Measurements from ENCODE around the gene KIRREL3.

Gene KIRREL3

GRCh38 chr11:126530416-126530815 is 470.2 kb downstream of the KIRREL3 start:
- no peak for DNase-seq (ENCODE audit: low spot score)

DNA sequence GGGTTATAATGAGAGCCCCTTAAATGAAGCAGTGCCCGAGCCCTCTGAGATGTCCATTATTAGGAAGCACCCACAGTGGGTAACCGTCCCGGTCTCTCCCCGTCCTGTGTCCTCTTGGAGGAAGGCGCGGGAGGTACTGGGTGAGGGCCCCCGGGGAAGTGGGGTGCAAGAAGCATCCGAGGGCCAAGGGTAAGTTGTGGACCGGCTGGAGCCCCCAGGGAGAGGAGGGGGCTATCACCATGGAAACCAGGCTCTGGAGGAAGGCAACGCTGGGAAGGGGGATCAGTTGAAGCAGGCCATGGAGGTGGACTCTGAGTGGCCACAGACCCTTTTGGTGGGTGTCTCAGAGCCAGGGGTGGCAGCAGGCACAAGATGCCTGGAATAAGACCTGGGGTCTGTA is 471.5 kb downstream of the KIRREL3 start:
- no peak for DNase-seq (ENCODE audit: low spot score)

DNA sequence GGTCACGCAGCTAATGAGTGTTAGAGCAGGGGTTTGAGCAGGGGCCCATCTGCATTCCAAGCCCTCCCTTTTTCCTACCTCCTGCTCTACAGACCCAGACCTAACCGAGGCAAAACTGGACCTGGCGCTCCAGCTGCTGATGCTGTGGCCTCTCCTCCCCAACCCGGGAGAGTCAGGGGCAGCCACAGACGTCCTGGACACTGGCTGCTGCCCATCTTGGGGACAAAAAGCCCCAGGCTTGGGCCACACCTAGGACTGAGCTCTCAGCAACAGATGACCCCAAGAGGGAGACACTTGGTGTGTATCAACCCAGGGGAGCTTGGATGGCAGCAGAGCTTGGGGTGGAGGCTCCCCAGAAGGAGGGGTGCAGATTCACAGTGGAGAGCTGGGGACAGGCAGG is 472.5 kb downstream of the KIRREL3 start:
- DNase-seq (ENCODE audit: low spot score), result no peak

GRCh38 chr11:126527651-126528050 is 472.9 kb downstream of the KIRREL3 start:
- no peak for DNase-seq (ENCODE audit: low spot score)

- DNase-seq (ENCODE audit: low spot score), result no peak
Observed at GRCh38 chr11:126526471-126526870, 474.1 kb downstream of the KIRREL3 start.

DNA sequence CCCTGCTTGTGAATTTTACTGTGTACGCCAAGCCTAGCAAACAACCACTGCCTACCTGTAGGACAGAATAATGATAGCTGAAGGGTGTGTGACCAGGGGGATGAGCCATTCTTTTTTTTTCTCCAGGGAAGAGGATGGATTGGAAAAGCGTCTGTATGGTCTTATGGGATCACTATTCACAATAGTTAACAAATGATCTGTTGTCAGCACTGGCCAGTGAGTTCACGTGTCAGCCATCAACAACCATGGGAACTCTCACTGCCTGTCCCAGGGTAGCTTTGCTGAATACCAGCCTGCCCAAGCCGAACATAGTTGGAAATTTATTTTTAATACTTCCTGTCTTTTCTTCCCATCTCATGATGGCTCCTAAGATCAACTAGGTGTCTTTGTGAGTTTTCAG is 474.9 kb downstream of the KIRREL3 start:
- DNase-seq (ENCODE audit: low spot score), result no peak

DNA sequence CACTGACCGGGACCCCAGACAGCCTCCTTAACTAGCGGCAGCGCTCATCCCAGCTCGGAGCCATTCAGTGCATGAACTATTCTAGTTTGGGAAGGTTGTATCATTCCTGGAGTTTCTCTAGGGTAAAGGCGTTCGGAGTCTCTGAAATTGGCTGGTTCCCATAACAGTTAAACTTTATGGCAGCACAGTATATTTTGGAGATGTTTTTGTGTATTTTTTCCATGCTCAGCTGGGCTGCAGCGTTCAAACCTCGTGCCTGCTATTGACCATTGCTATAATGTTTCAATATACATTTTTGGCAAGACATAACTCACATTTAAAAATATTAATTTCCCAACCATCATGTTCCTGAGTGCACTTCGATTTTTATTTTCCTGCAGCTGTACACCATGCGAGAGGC is 475.4 kb downstream of the KIRREL3 start:
- no peak for DNase-seq (ENCODE audit: low spot score)

GRCh38 chr11:126523441-126524205 is 476.9 kb downstream of the KIRREL3 start:
- DNase-seq (ENCODE audit: low spot score), result no peak

DNA sequence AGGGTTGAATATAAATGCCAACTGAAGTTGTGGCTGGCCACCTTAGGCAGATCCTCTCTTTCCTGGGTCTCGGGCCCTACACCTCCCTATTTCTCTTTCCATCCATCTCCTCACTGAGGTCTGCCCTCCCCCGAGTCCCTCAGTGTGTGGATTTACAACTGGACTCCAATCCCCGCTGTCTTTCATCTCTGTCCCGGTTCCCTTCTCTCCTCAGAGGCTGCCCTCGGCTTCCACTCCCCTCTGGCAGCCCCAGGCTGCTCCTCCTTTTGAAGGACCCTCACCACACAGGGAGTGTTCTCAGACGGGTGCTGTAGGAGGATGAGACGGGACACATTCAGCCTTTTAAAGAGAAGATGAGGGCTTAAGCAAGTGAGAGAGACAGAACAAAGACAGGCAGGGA is 478.0 kb downstream of the KIRREL3 start:
- DNase-seq (ENCODE audit: low spot score), result no peak

GRCh38 chr11:126522152-126522551 is 478.4 kb downstream of the KIRREL3 start:
- DNase-seq (ENCODE audit: low spot score), result no peak

DNA sequence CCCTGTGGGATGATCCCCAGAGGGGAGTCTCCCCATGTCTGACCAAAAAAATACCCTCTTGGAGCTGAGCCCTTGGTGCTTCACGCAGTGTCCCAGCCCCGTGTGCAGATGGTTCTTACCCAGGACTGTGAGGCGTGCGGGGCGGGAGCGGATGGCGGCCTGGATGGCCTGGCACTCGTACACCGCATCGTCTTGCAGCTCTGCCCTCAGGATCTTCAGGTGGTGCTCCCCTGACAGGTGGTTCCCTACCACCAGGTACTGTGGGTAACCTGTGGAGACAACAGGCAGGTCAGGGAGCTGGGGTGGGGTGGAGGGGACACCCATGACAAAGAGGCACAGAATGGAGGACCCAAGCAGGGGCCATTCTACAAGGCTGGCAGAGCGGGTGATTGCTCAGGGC is 479.4 kb downstream of the KIRREL3 start:
- DNase-seq (ENCODE audit: low spot score), result no peak

DNA sequence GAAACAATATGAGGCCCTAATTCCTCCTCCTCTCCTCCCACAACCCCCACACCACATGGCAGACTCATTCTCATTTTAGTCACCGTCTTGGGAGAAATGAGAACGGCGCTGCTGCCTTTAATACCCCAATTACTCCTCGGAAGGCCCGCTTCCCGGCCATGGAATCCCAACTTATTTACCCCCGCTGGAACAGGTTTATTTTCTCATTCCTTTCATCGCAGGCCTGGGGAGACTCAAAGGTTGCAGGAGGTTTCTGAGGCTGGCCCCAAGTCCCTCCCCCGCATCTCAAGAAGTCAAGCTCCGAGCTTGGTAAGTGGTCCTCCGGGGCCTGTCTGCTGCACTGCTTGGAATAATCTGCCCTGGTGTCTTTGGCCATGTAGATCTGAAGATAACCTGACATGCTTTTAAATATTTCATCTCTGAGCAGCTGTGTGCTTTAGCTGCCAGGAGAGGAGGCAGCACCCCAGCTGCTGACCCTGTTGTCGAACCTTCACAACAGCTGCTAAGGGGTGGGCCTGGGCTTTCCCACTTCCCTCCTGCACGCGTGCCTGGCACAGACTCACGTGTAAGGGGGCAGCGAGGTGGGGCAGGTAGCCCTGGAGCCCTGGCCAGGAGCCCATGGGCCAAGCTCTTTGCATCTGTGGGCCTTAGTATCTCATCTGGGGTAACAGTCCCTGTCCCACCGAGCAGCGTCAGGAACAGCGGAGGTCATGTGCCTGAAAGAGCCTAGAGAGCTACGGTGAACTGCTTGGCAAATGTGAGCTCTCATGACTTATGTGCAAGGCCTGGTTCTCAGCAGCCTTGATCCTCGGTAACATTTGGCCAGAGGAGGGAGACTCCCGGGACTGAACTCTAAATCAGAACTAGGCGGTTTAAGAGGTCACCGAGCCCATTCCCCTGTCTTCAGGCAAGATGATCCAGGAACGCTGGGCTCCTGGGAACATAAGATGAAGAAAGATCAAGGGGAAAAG is 480.5 kb downstream of the KIRREL3 start:
- no peak for DNase-seq (ENCODE audit: low spot score)

DNA sequence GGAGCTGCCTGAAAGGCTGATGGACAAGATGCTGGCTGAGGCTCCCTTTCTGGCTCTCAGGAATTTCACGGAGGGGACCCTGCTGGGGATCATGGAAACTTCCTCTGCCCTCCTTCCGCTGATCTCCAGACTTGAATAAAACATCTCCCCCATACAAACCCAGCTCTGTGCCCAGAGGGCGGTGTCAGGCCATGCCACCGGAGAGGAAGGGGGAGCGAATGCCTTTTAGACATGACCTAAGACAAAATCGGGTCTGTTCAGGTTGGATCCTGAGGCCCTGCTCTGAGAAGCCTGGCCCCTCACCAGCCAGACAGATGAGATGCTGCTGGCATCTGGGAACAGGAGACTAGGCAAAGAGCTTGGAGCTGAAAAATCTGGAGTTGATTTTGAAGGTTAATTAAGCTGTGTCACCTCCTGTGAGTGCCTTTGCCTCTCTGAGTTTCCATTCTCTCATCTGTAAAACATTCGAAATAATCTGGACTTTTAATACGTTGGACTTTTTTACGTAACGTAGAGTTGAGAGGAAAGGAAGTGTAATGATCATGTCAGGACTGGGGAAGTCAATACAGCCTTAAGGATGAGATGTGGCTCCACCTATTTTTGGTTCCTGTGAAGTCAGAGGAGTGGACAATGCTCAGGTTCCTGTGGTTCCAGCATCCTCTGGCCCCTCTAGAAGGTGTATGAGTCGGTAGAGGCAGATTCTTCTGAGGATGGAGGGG is 481.4 kb downstream of the KIRREL3 start:
- no peak for DNase-seq (ENCODE audit: low spot score)

DNA sequence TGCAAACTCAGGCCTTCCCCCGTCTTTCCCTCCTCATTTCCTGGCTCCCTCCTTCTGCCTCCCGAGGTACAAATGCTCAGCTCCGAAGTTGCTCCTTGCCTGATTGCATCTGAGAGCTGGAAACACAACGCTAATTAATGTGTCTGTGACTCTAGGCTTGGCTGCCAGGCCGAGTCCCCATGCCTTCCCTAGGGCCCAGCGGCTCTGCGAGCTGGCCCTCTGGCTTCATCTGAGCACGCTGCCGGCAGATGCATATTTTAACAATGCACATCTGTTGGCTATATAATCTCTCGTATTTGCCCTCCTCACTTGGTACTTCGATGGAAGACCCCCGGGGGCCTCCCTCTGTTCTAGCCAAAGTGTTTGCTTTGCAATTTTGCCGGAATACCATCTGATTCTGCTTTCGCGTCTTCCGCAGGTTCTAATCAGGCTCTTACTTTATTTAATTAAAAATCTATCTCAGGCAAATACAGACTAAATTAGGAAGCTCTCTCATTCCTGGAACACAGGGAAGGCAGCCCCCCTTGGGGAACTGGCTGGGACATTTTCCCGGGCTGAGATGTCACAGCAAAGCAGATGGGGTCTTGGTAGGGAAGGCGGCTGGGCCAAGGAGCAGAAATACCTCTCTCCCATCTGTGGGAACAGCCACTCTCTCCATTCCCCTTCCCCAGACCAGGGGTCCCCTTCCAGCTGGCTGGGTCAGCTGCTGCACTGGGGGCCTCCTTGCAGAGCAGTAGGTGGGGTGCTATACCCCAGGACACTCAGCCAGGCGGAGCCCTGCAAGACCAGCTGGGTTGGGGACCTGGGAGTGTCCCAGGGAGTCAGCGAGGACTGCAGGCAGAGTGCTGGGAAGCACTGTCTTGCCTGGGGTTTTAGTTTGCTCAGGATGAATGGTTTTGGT is 482.2 kb downstream of the KIRREL3 start:
- no peak for DNase-seq (ENCODE audit: low spot score)

DNA sequence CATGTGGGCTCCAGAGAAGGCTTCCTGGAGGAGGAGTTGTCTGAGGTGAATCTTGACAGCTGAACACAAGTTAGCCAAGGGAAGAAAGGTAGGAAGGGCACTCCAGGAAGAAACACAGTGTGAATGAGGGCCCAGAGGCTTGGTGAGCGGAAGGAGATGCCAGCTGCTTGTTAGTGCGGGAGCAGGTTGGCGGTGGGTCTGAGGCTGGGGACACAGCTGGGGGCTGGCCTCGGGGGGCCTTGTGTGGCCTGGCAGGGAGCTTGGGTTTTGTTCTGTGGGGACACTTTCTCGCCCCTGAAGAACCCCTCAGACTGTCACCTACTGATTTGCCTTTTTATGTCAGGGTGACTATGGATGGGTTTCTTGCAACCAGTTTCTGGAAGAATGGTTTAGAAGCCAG is 485.1 kb downstream of the KIRREL3 start:
- no peak for DNase-seq (ENCODE audit: low spot score)

- no peak for DNase-seq (ENCODE audit: low spot score)
Observed at GRCh38 chr11:126514061-126514693, 486.4 kb downstream of the KIRREL3 start.

DNA sequence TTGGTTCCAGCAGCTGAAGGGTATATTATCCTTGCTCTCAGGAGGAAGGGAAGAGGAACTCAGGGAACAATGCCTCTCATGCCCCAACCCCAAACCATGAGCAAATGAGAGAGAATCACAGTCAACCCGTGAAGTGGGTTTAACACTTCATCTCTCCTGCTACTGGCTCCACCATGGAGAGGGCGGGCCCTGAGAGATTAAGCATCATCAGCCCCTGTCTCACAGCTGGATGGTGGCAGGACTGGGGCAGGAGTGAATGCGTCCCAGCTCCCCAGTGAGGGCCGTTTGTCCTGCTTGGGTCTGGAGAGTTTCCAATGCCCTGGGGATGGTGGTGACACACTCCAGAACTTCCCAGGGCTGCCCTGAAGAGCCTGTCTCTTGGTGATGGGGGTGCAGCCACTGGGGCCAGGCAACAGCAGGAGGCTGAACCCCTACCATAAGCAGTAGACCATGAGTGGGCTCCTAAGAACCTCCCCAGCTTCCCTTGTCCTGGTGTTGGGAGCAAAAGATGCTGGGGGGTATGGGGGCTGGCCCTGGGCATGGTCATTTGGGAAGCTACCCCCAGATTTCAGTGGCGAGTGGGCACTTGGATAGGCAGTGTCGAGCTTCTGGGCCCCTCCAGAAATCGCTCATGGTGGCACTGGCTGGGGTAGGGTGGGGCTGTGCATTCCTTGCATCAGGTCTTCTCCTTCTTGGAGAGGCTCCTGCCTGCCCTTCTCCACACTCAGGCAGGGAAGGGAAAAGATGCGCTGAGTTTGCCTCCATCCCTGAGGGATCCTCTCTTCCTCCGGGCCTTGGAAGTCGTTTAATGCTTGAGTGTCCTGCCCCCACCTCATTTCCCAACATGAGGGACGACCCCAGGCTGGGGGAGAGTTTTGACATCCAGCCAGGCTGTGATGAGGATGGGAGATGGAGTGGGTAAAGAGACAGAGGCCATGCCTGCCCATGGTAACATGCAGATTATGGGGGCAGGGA is 487.5 kb downstream of the KIRREL3 start:
- no peak for DNase-seq (ENCODE audit: low spot score)

DNA sequence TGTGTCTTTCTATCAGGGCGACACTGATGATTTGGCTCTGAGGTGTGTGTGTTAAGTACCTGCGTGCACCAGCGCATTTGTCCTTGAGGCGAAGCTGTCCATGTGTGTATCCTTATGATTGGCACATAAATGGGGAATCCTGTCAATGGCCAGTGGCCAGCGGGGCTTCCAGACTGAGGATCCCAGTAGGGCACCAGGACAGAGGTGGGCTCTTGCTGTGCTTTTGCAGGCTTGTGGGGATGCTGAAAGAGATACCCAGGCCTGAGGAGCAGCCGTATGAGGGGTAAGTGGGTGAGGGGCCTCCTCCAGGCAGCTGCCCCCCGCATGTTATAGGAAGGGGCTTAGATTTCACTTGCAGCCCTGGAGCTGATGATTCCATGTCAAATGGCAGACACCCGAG is 488.3 kb downstream of the KIRREL3 start:
- no peak for DNase-seq (ENCODE audit: low spot score)

- DNase-seq (ENCODE audit: low spot score), result no peak
Observed at GRCh38 chr11:126511475-126512115, 489.0 kb downstream of the KIRREL3 start.
